Measurements from ENCODE around the gene RTP2.

DNA sequence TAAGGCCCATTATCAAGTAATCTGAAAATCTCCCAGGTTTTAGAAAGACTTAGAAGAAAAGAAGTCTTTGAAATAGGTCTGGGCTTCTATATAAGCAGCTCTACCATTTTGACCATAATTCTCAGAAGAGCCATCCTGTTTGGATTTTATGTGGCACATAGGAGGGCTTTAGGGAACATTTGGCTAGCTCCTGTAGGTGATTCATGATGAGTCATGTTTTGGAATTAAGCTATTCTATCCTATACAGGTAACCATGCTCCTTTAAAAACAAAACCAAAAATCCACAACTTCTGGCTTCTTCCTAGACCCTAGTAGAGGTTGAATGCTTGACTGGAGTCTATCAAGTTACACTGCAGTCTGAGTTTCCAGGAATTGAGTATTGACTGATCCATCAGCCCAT lies 41.1 kb downstream of the RTP2 start:
- TF ChIP-seq EZH2 (IDR thresholded peaks at IDR 0.05; ENCODE audit: borderline replicate concordance, low read depth, low read length, severe bottlenecking) (no peak), CTCF (IDR thresholded peaks at IDR 0.05; ENCODE audit: extremely low read depth in 1 of 2, insufficient read depth in 1 of 2, low read depth in 1 of 2, low read length in 2 of 2) (no peak), FOS (IDR thresholded peaks at IDR 0.05; ENCODE audit: borderline replicate concordance, insufficient read depth, low read length) (no peak), POLR2AphosphoS5 (IDR thresholded peaks at IDR 0.05; ENCODE audit: insufficient read depth, low read depth, low read length) (no peak), GATA2 (IDR thresholded peaks at IDR 0.05; ENCODE audit: insufficient read depth, insufficient read length, low read depth, low read length) (no peak), POLR2A (IDR thresholded peaks at IDR 0.05; ENCODE audit: low read depth, low read length) (no peak), MYC (IDR thresholded peaks at IDR 0.05; ENCODE audit: low read depth, low read length) (no peak), JUN (IDR thresholded peaks at IDR 0.05; ENCODE audit: borderline replicate concordance, insufficient read depth, insufficient read length, low read depth) (no peak)
- TF ChIP-seq, protein P1, sequence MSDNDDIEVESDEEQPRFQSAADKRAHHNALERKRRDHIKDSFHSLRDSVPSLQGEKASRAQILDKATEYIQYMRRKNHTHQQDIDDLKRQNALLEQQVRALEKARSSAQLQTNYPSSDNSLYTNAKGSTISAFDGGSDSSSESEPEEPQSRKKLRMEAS (IDR thresholded peaks at IDR 0.05; ENCODE audit: insufficient read depth, insufficient read length) = no peak
